Activated gamma-delta T cell treated with Interleukin-2 at 50 U/mL for 16 hours (primary cell): ENCODE results near the gene SAP130.

Source experiments
- DNase-seq: peaks from one replicate; pipeline ENCODE4 v3.0.0-alpha.2; 2020

The SAP130 gene

GRCh38 chr2:128027801-128028667, at the start of gene SAP130:
SAP130 (minus strand) TSS chr2:128028059; CDS start chr2:128026292, 1,767 bp downstream.
- peak; percentile 98 for DNase-seq

GRCh38 chr2:128076461-128077106, 48.7 kb upstream of the SAP130 start:
- no peak for DNase-seq

DNA sequence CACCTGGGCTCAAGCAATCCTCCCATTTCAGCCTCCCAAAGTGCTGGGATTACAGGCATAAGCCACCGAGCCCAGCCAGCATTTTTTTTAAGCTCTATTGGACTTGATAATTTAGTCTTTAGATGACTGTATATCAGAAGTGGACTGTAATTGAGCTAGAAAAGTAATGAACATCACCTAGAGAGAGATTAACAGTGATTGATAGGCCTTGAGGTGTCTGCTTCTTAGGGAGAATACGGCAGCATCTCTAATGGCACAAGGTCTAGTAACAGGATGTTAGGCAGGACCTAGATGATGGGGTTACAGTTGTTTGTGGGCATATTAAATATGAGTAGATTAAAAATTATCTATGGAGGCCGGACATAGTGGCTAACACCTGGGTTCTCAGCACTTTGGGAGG, 45.4 kb upstream of the SAP130 start:
- no peak for DNase-seq

DNA sequence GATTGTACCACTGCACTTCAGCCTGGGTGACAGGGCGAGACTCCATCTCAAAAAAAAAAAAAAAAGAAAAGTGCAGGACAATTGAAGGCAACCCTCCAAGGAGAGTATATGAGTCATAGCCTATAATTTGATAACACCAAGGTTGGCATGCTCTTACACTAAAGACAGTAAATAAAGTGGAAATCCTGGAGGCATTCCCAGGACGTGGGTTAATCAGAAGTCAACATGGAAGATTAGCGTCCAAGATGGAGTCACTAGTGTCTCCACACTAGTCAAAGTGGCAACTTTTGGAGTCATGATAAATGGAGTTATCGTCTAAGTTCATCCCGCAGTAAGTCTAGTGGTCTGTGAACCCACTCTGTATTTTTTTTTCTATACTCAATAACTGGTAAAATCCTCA, 41.9 kb upstream of the SAP130 start:
- DNase-seq = no peak

DNA sequence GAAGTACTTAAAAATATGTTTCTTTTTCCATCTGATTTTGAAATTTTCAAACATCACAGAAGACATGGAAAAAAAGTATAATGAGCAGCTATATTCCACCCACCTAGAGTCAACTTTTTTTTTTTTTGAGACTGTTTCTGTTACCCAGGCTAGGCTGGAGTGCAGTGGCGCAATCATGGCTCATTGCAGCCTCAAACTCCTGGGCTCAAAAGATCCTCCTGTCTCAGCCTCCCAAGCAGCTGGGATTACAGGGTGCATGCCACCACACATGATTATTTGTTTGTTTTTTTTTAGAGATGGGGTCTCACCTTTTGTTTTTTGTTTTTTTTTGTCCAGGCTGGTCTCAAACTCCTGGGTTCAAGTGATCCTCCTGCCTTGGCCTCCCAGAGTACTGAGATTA, 36.5 kb upstream of the SAP130 start:
- no peak for DNase-seq

DNA sequence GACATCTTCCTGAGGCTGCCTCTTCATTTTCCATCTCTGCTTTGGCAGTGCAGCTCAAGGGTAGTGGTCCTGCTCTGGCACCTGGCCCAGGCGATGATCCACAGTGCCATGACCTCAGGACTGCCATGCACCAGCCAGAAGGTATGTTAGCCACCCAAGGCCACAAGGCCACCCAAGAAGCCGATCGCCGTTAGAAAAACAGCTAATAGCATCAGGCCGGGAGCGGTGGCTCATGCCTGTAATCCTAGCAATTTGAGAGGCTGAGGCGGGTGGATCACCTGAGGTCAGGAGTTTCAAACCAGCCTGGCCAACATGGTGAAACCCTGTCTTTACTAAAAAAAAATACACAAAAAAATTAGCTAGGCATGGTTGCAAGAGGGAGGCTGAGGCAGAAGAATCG, 34.7 kb upstream of the SAP130 start:
- no peak for DNase-seq

DNA sequence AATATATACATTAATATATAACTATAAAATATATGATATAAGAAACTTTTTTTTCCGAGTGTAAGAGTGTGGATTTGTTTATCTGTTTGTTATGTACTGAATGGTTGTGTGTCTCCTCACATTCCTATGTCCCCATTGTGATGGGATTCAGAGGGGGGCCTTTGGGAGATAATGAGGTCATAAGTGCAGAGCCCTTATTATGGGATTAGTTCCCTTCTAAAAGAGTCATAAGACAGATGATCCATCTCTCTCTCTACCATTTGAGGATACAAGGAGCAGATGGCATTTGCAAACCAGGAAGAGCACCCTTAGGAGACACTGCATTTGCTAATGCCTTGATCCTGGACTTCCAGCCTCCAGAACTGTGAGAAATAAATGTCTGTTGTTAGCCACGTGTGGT, 30.3 kb upstream of the SAP130 start:
- DNase-seq = no peak

DNA sequence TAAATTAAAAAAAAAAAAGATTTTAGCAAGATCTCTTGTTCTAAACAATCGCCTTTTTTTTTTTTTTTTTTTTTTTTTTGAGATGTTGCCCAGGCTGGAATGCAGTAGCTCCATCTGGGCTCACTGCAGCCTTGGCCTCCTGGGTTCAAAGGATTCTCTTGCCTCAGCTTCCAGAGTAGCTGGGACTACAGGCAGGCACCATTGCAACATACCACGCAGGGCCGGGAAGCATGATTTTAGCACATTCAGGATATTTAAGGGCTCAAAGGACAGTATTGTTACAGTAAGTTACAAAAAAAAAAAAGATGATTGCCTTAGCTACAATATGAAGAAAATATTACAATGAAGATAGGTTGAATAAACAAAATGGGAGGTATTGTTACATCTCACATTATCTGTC, 29.5 kb upstream of the SAP130 start:
- DNase-seq = no peak

- no peak for DNase-seq
Observed at GRCh38 chr2:128054104-128054885, 26.4 kb upstream of the SAP130 start.

- no peak for DNase-seq
Observed at GRCh38 chr2:128053331-128053730, 25.5 kb upstream of the SAP130 start.

GRCh38 chr2:128043041-128043440, 15.2 kb upstream of the SAP130 start:
- DNase-seq = no peak

DNA sequence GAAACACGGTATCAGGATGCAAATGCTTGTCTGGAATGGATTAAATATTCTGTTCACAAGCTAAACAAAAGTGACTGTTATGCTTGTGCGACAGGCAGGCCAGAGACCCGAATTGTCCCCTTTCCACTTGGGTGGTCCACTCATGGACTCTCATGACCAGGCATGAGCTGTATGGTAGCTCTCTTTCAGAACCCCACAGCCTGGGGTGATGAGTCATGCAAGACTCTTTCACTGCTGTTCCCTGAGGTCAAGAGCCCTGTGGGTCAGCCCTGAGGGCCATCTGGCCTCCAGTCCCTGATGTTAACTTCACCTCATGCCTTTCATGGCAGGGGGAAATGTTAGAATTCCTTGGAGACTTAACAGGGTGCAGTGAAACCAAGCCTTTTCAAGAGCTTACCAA, 13.7 kb upstream of the SAP130 start:
- DNase-seq = no peak

DNA sequence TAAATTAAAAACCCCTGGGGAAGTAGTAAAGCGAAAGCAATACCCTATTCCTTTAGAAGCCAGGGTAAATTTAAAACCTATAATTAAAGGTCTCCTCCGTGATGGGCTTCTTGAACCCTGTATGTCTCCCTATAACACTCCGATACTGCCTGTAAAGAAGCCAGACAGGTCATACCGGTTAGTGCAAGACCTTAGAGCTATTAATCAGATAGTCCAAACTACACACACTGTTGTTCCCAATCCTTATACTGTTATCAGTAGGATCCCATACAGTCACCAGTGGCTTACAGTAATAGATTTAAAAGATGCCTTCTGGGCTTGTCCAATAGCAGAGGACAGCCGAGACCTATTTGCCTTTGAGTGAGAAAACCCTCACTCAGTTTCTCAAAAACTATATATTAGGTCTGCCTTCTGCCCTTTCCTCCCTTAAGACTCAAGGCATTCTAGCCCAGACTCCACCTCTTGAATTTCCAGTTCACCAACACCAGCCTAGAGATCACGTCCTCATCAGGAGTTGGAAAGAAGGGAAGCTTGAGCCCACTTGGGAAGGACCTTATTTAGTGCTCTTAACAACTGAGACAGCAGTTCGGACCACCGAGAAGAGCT, 12.4 kb upstream of the SAP130 start:
- DNase-seq = no peak

- no peak for DNase-seq
Observed at GRCh38 chr2:128039535-128039934, 11.7 kb upstream of the SAP130 start.

DNA sequence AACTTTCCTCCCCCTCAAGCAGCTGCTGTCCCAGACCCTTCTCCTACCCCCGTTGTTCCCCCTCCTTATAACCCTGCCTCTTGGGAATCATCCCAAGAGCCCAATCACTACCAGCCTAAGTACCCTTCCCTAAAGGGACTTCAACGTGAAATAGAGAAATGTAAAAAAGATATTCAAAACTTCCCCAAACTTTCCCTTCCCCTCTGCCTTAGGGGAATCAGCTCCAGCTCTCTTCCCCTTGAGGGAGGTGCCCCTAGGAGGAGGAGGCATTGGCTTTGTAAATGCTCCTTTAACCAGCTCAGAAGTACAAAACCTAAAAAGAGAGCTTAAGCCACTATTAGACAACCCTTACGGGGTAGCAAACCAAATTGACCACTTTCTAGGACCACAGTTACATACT, 10.6 kb upstream of the SAP130 start:
- no peak for DNase-seq

- no peak for DNase-seq
Observed at GRCh38 chr2:128037649-128038048, 9.8 kb upstream of the SAP130 start.

- DNase-seq = no peak
Observed at GRCh38 chr2:128036748-128037607, 9.1 kb upstream of the SAP130 start.

DNA sequence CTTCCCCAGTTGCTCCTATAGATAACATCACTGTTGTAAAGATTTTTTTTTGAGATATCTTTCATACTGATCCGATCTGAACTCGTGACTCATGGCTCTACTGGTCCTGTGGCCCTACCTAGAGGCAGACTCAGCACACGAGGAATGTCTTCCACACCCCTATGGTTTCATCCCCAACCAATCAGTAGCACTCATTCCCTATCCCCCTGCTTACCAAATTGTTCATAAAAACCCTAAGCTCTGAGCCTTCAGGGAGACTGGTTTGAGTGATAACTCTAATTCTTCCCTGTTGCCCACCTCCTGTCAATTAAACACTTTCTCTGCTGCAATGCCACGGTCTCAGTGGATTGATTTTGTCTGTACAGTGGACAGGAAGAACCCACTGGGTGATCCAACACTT, 4.2 kb upstream of the SAP130 start:
- DNase-seq = no peak

GRCh38 chr2:128028668-128029054, 802 bp upstream of the SAP130 start:
- no peak for DNase-seq

DNA sequence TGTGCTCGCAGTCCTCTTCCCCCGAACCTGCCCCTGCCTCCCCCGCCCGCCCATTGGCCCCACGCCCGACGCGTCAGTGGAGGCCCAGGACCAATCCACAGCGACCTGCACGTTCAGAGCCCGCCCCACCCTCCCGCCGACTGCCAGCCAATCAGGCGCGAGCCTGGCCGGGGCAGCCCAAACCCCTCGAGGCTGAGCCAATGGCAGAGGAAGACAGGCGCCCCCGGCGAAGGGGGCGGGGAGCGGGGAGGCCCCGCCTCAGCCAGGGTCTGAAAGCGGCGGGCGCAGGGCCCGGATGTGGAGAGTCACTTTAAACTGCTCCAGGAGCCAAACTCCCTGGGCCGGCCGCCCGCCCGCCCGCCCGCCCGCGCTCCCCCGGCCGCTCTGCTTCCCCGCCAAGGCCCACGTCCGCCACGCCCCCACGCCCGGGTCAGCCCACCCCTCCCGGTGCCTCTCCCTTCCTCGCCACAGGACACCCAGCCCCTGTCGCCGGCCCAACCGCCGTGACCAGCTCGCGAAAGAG, 520 bp downstream of the SAP130 start:
- DNase-seq = peak; percentile 98

GRCh38 chr2:128026448-128027277, 1.2 kb downstream of the SAP130 start:
- no peak for DNase-seq
